Endothelial cell of umbilical vein (primary cell): ENCODE results near the gene GABARAP. TPM values are rescaled to one million over a fixed set of nuclear protein-coding genes. Genes with fewer than 3 reads are reported as not detected.

Source experiments
- BruUV-seq: library from RNA; stranded (reverse); fragments of 400-500 nt; replicated peaks from 2 replicates; lab custom pipeline; 2021; lab: Mats Ljungman, UMichigan
- CTCF ChIA-PET: fragments of 300-600, 350-600 bp; sonication (Branson Sonifier 250); formaldehyde crosslinking; loops from one replicate; lab custom pipeline; 2021; ENCODE audit warnings: antibody characterized with exemption, inconsistent platforms; lab: Charles Lee
- POLR2A ChIA-PET: fragments of 300-600, 350-600 bp; sonication (Branson Sonifier 250); formaldehyde crosslinking; loops from one replicate; lab custom pipeline; 2021; ENCODE audit warnings: antibody characterized with exemption, inconsistent platforms; lab: Charles Lee
- DNase-seq: peaks from one replicate; pipeline ENCODE4 v3.0.0-alpha.2; 2011; ENCODE audit warnings: low read depth, low spot score
- FAIRE-seq: peaks from 2 replicates; lab custom pipeline; 2011; peaks lifted over from hg19 to GRCh38; lab: Jason Lieb, UNC
- H2AFZ ChIP-seq: 2 replicates; pipeline ENCODE4 v1.6.0; 2012; ENCODE audit warnings: low read depth, low read length, control low read depth, inconsistent platforms
- H3K27ac ChIP-seq: 2 replicates; pipeline ENCODE4 v1.5.1; 2011; ENCODE audit warnings: low read depth, mild to moderate bottlenecking, control low read depth, low read length, moderate library complexity; ENCODE audit not compliant: insufficient read depth
- H3K27me3 ChIP-seq, 2 experiments: 2 replicates each; pipeline versions ENCODE4 v1.6.0 to v1.6.1; 2011; ENCODE audit warnings: low read length in 2 of 2, mixed read lengths in 1 of 2; ENCODE audit not compliant: control insufficient read depth in 2 of 2, insufficient read depth in 2 of 2
- H3K36me3 ChIP-seq, 2 experiments: 2 replicates in 1 of 2; 3 replicates in 1 of 2; pipeline ENCODE4 v1.5.1; 2011; ENCODE audit warnings: low read length in 2 of 2, mild to moderate bottlenecking in 1 of 2, moderate library complexity in 1 of 2; ENCODE audit not compliant: control insufficient read depth in 2 of 2, insufficient read depth in 2 of 2; ENCODE audit errors: extremely low read depth in 1 of 2
- H3K4me1 ChIP-seq: 3 replicates; pipeline ENCODE4 v1.5.1; 2011; ENCODE audit warnings: mild to moderate bottlenecking, low read length; ENCODE audit not compliant: control insufficient read depth, insufficient read depth; ENCODE audit errors: extremely low read depth
- H3K4me2 ChIP-seq: 2 replicates; pipeline ENCODE4 v1.6.1; 2011; ENCODE audit warnings: low read length, control low read depth, mixed read lengths; ENCODE audit not compliant: insufficient read depth
- H3K4me3 ChIP-seq, 3 experiments: fragments of 200-600 bp in 1 of 3; sonication (generic), shearing (Covaris generic) in 1 of 3; replicated peaks in 1 of 3; 2 replicates each; pipeline ENCODE4 v1.5.1; 2011 to 2016; ENCODE audit warnings: control low read depth in 3 of 3, low read length in 3 of 3, mild to moderate bottlenecking in 2 of 3, inconsistent platforms in 1 of 3, low read depth in 1 of 3, moderate library complexity in 1 of 3; ENCODE audit not compliant: insufficient read depth in 1 of 3
- H3K79me2 ChIP-seq: 2 replicates; pipeline ENCODE4 v1.6.0; 2012; ENCODE audit warnings: low read length, inconsistent platforms; ENCODE audit not compliant: control insufficient read depth, insufficient read depth
- H3K9ac ChIP-seq: replicated peaks from 2 replicates; pipeline ENCODE3; 2011; ENCODE audit warnings: low read length, control low read depth; ENCODE audit not compliant: insufficient read depth; ENCODE audit errors: extremely low read depth
- H3K9me1 ChIP-seq: replicated peaks from 3 replicates; pipeline ENCODE4 v1.6.0; 2011; ENCODE audit warnings: mild to moderate bottlenecking, low read length; ENCODE audit not compliant: control insufficient read depth, insufficient read depth; ENCODE audit errors: extremely low read depth
- H3K9me3 ChIP-seq: replicated peaks from 2 replicates; pipeline ENCODE4 v1.5.1; 2012; ENCODE audit warnings: low read length, inconsistent platforms; ENCODE audit not compliant: control insufficient read depth, insufficient read depth
- H4K20me1 ChIP-seq: replicated peaks from 2 replicates; pipeline ENCODE3; 2011; ENCODE audit warnings: mild to moderate bottlenecking, low read length; ENCODE audit not compliant: control insufficient read depth, insufficient read depth; ENCODE audit errors: extremely low read depth
- CTCF ChIP-seq, 2 donors: IDR thresholded peaks; 1 replicate in 1 of 2; 2 replicates in 1 of 2; pipeline ENCODE4 v1.5.1; 2011; ENCODE audit warnings: low read length in 2 of 2, mild to moderate bottlenecking in 2 of 2, moderate library complexity in 2 of 2, control low read depth in 1 of 2, inconsistent platforms in 1 of 2, low read depth in 1 of 2; ENCODE audit not compliant: insufficient read depth in 1 of 2; ENCODE audit errors: extremely low read depth in 1 of 2
- EZH2 ChIP-seq: IDR thresholded peaks from 2 replicates; pipeline ENCODE4 v1.6.1; 2012; ENCODE audit warnings: borderline replicate concordance, low read depth, mild to moderate bottlenecking, moderate library complexity, low read length, inconsistent platforms; ENCODE audit not compliant: severe bottlenecking
- FOS ChIP-seq: IDR thresholded peaks from 2 replicates; pipeline ENCODE4 v1.6.1; 2011; ENCODE audit warnings: mild to moderate bottlenecking, low read length, moderate library complexity, borderline replicate concordance; ENCODE audit not compliant: insufficient read depth
- GATA2 ChIP-seq: IDR thresholded peaks from 2 replicates; pipeline ENCODE4 v1.7.0; 2011; ENCODE audit warnings: low read depth, mild to moderate bottlenecking, moderate library complexity, mixed read lengths, low read length; ENCODE audit not compliant: insufficient read length, insufficient read depth
- JUN ChIP-seq: IDR thresholded peaks from 2 replicates; pipeline ENCODE4 v1.6.1; 2011; ENCODE audit warnings: borderline replicate concordance, low read depth; ENCODE audit not compliant: insufficient read length, insufficient read depth
- MAX ChIP-seq: IDR thresholded peaks from 2 replicates; pipeline ENCODE4 v1.6.1; 2011; ENCODE audit not compliant: insufficient read depth, insufficient read length
- MYC ChIP-seq: IDR thresholded peaks from one replicate; pipeline ENCODE4 v1.6.1; 2011; ENCODE audit warnings: mild to moderate bottlenecking, low read depth, low read length
- POLR2A ChIP-seq: IDR thresholded peaks from 2 replicates; pipeline ENCODE4 v1.6.1; 2012; ENCODE audit warnings: low read depth, mild to moderate bottlenecking, control low read depth, low read length
- POLR2AphosphoS5 ChIP-seq: IDR thresholded peaks from 2 replicates; pipeline ENCODE4 v1.6.1; 2012; ENCODE audit warnings: low read depth, mild to moderate bottlenecking, control low read depth, low read length, moderate library complexity; ENCODE audit not compliant: insufficient read depth
- dilution Hi-C: fragments of 300-500 bp; cut with MboI; formaldehyde crosslinking; loops from one replicate; pipeline ENCODE4 v1.15.0; 2019; ENCODE audit warnings: low sequenced_read_pairs; ENCODE audit not compliant: extremely low pct_ligation_motif_present
- intact Hi-C: fragments of 100-400 bp; cut with micrococcal nuclease; formaldehyde crosslinking; loops from one replicate; pipeline ENCODE4 v1.10.0; 2022
- polyA plus RNA-seq, 4 experiments: library from polyadenylated mRNA; depleted of rRNA in 3 of 4; stranded (reverse) in 3 of 4; unstranded in 1 of 4; fragments of >200 nt; gene quantifications; 2 replicates each; pipeline versions ENCODE4 v1.2.1 to v1.2.3, GENCODE V29; 2011 to 2012; ENCODE audit warnings: missing spikeins in 1 of 4
- total RNA-seq: library from RNA; stranded (reverse); gene quantifications from 2 replicates; pipeline ENCODE4 v1.2.3, GENCODE V29; 2021

The GABARAP gene
- total and polyA plus RNA-seq, 2 donors (not counting 3 experiments of a cell fraction or from before 2014, with no cell fraction given): 401 to 882 TPM

- Histone ChIP-seq H3K27ac (no peak overlapping the region), H3K4me3 (no peak overlapping the region), H2AFZ (no peak overlapping the region), H3K9me3 (no peaks in the 10 kb centered on the region), H3K9me1 (no peaks in the 10 kb centered on the region), H3K4me1 (peaks cover 3% of the 10 kb centered on the region), H3K9ac (no peak overlapping the region), H3K36me3 (no peaks in the 10 kb centered on the region), H3K79me2 (no peaks in the 10 kb centered on the region), H3K27me3 (peaks cover 20 to 40% of the 10 kb centered on the region in 2 experiments), H4K20me1 (no peaks in the 10 kb centered on the region), H3K4me2 (no peak overlapping the region)
- BruUV-seq: no TSS peak
- no peak for DNase-seq
- TF ChIP-seq POLR2AphosphoS5 (no peak), GATA2 (no peak), FOS (no peak), EZH2 (no peak), CTCF (IDR thresholded peaks at IDR 0.05; ENCODE audit: extremely low read depth in 1 of 2, insufficient read depth in 1 of 2, low read depth in 1 of 2, low read length in 2 of 2) (no peak), JUN (no peak), MYC (no peak), POLR2A (no peak), MAX (no peak)
- POLR2A ChIA-PET: no interaction called here
- CTCF ChIA-PET: interaction anchor here (10.2 kb wide), 1 partner anchor 7 kb away, joined by 170 read pairs; no protein-coding TSS in a partner anchor
- no peak for FAIRE-seq
- dilution Hi-C loops (no loop called here), intact Hi-C loops (no loop called here)
Observed at GRCh38 chr17:7290166-7290565, 47.9 kb upstream of the GABARAP start.
